Lung (tissue), 12 donors: ENCODE results near the gene ZC3H10. TPM values are rescaled to one million over a fixed set of nuclear protein-coding genes. Genes with fewer than 3 reads are reported as not detected.

Source experiments
- ATAC-seq: fragments of 200-7000 bp; cut with Tn5 transposase; one replicate; pipeline ENCODE4 v1.9.1; 2020; ENCODE audit warnings: moderate number of reproducible peaks; ENCODE audit not compliant: insufficient read depth, low FRiP score
- DNase-seq, 3 donors: peaks; one replicate each; pipeline ENCODE4 v3.0.0-alpha.2; 2013 to 2017
- H3K27ac ChIP-seq, 2 donors: one replicate each; pipeline ENCODE4 v1.5.1; 2013; ENCODE audit warnings: mild to moderate bottlenecking in 2 of 2, moderate library complexity in 2 of 2, control low read depth in 1 of 2, inconsistent platforms in 1 of 2, low read depth in 1 of 2, low read length in 1 of 2
- H3K27me3 ChIP-seq, 3 donors: one replicate each; pipeline ENCODE4 v1.5.1; 2013; ENCODE audit warnings: low read length in 2 of 3; ENCODE audit not compliant: control insufficient read depth in 3 of 3, insufficient read depth in 3 of 3
- H3K36me3 ChIP-seq, 4 donors: one replicate each; pipeline ENCODE4 v1.5.1; 2013; ENCODE audit warnings: low read length in 4 of 4, mild to moderate bottlenecking in 1 of 4, moderate library complexity in 1 of 4; ENCODE audit not compliant: control insufficient read depth in 4 of 4, insufficient read depth in 4 of 4
- H3K4me1 ChIP-seq, 5 donors: one replicate each; pipeline ENCODE4 v1.5.1; 2013; ENCODE audit warnings: low read length in 5 of 5, mild to moderate bottlenecking in 2 of 5, moderate library complexity in 1 of 5; ENCODE audit not compliant: control insufficient read depth in 5 of 5, insufficient read depth in 5 of 5
- H3K4me3 ChIP-seq: one replicate; pipeline ENCODE4 v1.5.1; 2013; ENCODE audit warnings: mild to moderate bottlenecking, control low read depth, moderate library complexity
- H3K9ac ChIP-seq, 2 donors: one replicate each; pipeline ENCODE4 v1.5.1; 2013; ENCODE audit warnings: low read length in 2 of 2, control low read depth in 1 of 2; ENCODE audit not compliant: insufficient read depth in 1 of 2
- H3K9me3 ChIP-seq, 4 donors: one replicate each; pipeline ENCODE4 v1.5.1; 2013; ENCODE audit warnings: low read length in 3 of 4, mild to moderate bottlenecking in 1 of 4, moderate library complexity in 1 of 4; ENCODE audit not compliant: control insufficient read depth in 4 of 4, insufficient read depth in 3 of 4
- CTCF ChIP-seq: IDR thresholded peaks from 2 replicates; pipeline ENCODE4 v1.5.1; 2012; ENCODE audit warnings: mild to moderate bottlenecking; ENCODE audit errors: control extremely low read depth, extremely low read depth
- WGBS, 2 donors: extraction: QIAGEN DNeasy Blood & Tissue Kit; methylation state at CpG; one replicate each; pipeline ENCODE4 v1.1.7; 2013; 5-methylcytosine and 5-hydroxymethylcytosine counted together
- polyA plus RNA-seq, 2 donors: library from polyadenylated mRNA; stranded (reverse); fragments of 200-250 nt; gene quantifications; one replicate each; pipeline ENCODE4 v1.2.1, GENCODE V29; 2013
- total RNA-seq, 2 donors: library from RNA; depleted of rRNA in 1 of 2; stranded (reverse); fragments of >200 nt in 1 of 2; gene quantifications; one replicate each; pipeline ENCODE4 v1.2.1, GENCODE V29; 2014 to 2021
- donor health status: control.
- donor health status: control.
- donor health status: Bipolar disorder and iron deficiency.
- donor health status: healthy.
- donor health status: DM: yes; HTN: yes; CAD: no.

ZC3H10 gene
- total and polyA plus RNA-seq, 4 donors = 2.5 to 7.9 (median 3.3) TPM

- H3K27ac ChIP-seq = no peak overlapping the region
- 61 to 82% methylated on average over 3 of the region's 3 CpGs for WGBS, 2 donors
- no peaks in the 10 kb centered on the region for H3K9me3 ChIP-seq
- peaks cover 0 to 27% (median 25%) of the 10 kb centered on the region in 3 donors for H3K27me3 ChIP-seq
- H3K4me3 ChIP-seq = no peak overlapping the region
- peaks cover 0 to 17% (median 6%) of the 10 kb centered on the region in 5 donors for H3K4me1 ChIP-seq
- no peak overlapping the region for H3K9ac ChIP-seq
- no peak for TF ChIP-seq CTCF
- DNase-seq (no peak), ATAC-seq (no peak)
- H3K36me3 ChIP-seq = peaks cover 0 to 2% (median 0%) of the 10 kb centered on the region in 4 donors
Measured at GRCh38 chr12:56082967-56083366, 35.1 kb upstream of the ZC3H10 start.

- ATAC-seq (no peak), DNase-seq (no peak)
- no peak overlapping the region for H3K9ac ChIP-seq
- peaks cover 0 to 2% (median 0%) of the 10 kb centered on the region in 4 donors for H3K36me3 ChIP-seq
- no peaks in the 10 kb centered on the region for H3K9me3 ChIP-seq
- no peak overlapping the region for H3K27ac ChIP-seq
- 87 to 88% methylated on average over 15 of the region's 15 CpGs for WGBS, 2 donors
- H3K4me3 ChIP-seq = no peak overlapping the region
- peaks cover 0 to 23% (median 16%) of the 10 kb centered on the region in 3 donors for H3K27me3 ChIP-seq
- H3K4me1 ChIP-seq = peaks cover 0 to 13% (median 6%) of the 10 kb centered on the region in 5 donors
- TF ChIP-seq CTCF = no peak
Measured at GRCh38 chr12:56084958-56085543, 33.0 kb upstream of the ZC3H10 start.

GRCh38 chr12:56086096-56086495 is 32.0 kb upstream of the ZC3H10 start:
- H3K9me3 ChIP-seq = no peaks in the 10 kb centered on the region
- H3K9ac ChIP-seq = no peak overlapping the region
- H3K27ac ChIP-seq = peak overlapping the region in 1 of 2 donors; percentile 22
- WGBS, 2 donors = 67 to 79% methylated on average over 3 of the region's 3 CpGs
- TF ChIP-seq CTCF = no peak
- peaks cover 0 to 13% (median 0%) of the 10 kb centered on the region in 5 donors for H3K4me1 ChIP-seq
- no peak overlapping the region for H3K4me3 ChIP-seq
- DNase-seq (peak in 1 of 3 donors; percentile 28), ATAC-seq (peak; percentile 51)
- H3K27me3 ChIP-seq = peaks cover 0 to 15% (median 8%) of the 10 kb centered on the region in 3 donors
- peaks cover 0 to 2% (median 0%) of the 10 kb centered on the region in 4 donors for H3K36me3 ChIP-seq
